Activated T-helper 1 cell treated with Interleukin-2 at 50 U/mL for 16 hours (primary cell): ENCODE results near the gene DYNLT1.
"Not testable (repeated sequence)": the region's sequence is repeated elsewhere in the genome, so short reads cannot be mapped to it uniquely, and the experiment has no call there.

ENCODE experiments used
- DNase-seq: peaks from one replicate; pipeline ENCODE4 v3.0.0-alpha.2; 2020; ENCODE audit warnings: low read depth

The DYNLT1 gene

DNA sequence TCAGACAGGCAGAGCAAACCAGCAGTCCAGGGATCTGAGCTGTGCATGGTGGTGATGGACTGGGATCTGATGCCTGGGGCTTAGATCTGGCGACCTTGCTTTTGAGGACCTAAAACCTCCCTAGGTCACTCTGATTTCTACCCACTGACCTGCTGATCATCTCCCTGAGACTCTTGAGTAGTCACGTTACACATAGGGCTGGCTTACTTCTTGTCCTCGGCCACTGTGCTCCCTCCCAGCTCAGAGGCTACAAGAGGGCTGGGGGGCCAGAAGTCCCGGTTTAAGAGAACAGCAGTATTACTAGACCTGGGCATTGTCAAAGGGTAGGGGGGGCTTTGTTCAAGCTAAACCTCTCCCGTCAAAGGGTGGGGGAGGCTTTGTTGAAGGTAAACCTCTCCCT, 5.5 kb downstream of the DYNLT1 start:
- DNase-seq: no peak

DNA sequence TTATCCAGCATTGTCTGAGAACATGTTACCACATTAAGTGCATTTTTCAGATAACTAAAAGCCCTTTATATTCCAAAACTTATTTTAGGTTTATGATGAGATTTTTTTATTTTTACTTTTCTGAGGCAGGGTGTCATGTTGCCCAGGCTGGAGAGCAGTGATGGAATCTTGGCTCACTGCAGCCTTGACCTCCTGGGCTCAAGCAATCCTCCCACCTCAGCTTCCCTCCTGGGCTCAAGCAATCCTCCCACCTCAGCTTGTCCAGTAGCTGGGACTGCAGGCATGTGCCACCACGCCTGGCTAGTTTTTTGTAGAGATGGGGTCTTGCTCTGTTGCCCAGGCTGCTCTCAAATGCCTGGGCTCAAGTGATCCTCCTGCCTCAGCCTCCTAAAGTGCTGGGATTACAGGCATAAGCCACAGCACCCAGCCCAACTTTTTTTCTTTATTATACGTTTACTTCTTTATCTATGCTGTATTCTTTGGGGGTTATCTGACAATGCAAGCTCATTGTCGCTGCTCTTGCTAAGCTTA, 6.2 kb downstream of the DYNLT1 start:
- DNase-seq: no peak

DNA sequence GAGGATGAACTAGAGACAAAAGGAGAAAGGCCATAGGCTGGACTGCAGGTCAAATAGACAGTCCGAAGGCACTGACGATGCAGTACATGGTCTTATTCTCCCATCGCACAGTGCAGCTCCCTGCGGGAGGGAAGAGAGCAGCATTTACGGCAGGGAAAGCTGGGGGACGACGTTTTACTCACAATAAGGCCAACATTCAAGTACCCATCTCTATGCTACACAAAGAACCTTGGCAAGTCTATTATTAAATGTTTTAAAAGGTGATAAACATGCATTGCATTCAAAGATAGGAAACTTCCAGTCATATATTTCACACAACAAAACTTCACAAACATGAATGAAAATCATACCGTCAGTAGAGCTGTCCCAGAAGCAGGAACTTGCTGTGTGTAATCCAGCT, 7.8 kb downstream of the DYNLT1 start:
- no peak for DNase-seq

- no peak for DNase-seq
These were observed 9.0 kb downstream of the DYNLT1 start for GRCh38 chr6:158635427-158636073.

GRCh38 chr6:158634695-158635426, 9.7 kb downstream of the DYNLT1 start:
- no peak for DNase-seq

GRCh38 chr6:158633127-158633526, 11.4 kb downstream of the DYNLT1 start:
- DNase-seq: no peak

GRCh38 chr6:158632538-158633119, 11.9 kb downstream of the DYNLT1 start:
- not testable (repeated sequence) for DNase-seq

DNA sequence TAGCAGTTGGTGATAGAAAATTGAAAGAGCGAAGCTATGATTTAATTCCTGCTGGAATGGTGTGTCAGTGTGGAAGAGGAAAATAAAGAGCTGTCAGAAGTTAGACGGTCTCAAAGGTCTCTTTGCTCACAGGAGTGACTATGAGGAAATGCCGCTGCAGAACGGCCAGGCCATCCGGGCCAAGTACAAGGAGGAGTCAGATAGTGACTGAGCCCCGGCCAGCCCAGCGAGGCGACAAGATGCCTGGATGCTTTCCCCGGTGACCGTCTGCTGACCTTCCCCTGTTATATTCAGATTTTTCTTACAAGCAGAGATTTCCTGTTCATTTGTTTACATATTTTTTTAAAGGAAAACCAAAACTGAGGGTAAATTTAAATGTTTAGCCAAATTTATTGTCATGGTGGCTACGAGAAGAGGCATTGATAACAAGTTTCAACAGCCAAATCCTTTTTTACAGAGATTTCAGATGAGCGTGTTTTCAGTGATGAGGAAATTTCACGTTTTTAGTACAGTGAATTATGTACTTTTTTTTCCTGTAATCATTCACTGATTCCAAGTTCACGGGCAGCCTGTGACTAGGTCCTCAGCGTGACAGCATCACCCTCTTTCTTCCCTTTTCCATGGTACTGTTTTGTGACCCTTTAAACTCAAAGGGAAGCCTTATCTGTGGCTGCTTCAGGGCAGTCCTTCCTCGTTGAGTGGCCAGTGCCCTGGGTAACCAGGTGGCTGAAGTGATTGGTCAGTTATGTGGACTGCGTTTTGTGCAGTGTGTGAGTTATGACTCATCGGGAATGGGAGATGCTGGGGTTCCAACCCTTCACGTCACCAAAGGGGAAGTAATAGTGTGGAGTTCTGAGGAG, 12.6 kb downstream of the DYNLT1 start:
- DNase-seq: no peak

- no peak for DNase-seq
These were observed 13.5 kb downstream of the DYNLT1 start for GRCh38 chr6:158630938-158631616.

DNA sequence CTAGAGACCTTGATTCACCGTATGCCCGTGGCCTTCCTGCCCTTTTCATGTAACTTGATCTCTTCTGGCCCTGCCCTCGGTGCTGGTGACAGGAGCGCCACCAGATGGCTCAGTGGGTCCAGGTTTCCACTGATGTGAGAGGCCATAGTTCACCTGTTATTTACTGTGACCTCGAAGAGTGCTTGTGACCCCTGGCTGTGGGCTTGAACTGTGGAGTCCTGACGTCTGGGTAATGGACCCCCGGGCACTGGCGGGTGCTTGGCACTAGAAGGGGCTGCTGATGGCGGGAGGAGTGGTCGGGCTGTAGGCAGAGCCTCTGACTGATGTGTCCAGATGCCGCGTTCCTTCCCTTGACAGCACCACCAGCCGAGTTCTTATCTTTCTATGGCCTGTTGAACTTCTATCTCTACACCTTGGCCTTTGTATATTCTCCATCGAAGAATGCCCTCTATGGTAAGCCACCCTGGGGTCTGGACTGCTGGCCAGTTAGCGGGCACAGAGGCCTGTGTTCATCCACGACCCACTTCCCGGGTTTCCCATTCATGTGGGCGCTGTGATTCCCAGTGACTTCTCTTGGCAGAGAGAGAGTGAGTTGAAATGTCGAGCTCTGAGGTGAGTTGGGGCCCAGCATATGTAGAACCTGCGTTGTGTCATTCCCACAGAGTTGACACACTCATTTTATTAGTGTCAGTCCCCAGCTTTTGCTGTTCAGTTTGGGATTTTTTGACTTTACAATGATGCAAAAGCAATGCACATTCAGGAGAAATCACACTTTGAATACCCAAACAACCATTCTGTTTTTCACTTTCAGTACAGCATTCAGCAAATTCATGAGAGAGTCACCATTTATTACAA, 14.9 kb downstream of the DYNLT1 start:
- no peak for DNase-seq

GRCh38 chr6:158628542-158628941, 16.0 kb downstream of the DYNLT1 start:
- no peak for DNase-seq

DNA sequence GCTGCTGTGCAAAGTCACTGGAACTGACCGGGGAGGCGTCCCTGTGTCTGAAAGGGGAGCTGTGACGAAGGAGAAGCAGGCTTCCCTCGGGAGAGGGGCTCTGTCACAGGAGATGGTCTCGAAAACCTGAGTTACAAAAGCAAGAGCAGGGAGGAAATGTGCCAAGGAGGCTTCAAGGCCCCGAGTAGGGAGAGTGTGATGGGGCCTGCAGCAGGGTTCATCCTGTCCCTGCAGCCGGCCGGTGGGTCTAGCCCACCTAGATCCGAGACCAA, 16.7 kb downstream of the DYNLT1 start:
- no peak for DNase-seq

GRCh38 chr6:158627168-158627939, 17.2 kb downstream of the DYNLT1 start:
- no peak for DNase-seq

DNA sequence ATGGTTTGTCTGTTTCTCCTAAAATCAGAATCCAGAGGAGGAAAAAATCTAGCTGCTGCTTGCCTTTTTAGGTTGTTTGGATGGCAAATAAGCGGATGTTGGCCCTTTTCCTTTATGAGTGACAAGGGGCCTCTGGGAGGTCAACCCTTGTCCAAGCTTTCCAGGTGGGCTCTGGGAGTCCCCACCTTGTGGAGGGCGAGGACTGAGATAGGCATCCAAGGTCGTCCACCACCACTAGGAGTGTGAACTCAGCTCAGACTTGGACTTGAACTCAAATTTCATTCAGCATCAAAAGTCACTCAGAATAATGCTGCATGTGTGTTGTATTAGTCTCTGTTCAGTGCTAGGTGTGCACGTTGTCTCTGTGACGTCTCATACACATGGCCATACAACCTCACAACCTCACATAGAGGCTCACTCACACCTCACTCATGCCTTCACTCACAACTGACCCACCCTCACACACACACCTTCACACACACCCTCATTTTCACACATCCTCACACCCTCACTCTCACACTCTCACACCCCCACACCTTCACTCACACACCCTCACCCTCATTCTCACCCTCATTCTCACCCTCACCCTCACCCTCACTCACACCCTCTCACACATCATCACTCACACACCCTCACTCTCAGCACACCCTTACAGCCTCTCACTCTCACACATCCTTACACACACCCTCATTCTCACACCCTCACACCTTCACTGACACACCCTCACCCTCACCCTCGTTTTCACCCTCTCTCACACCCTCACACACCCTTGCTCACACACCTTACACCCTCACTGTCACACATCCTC, 18.0 kb downstream of the DYNLT1 start:
- DNase-seq: no peak

DNA sequence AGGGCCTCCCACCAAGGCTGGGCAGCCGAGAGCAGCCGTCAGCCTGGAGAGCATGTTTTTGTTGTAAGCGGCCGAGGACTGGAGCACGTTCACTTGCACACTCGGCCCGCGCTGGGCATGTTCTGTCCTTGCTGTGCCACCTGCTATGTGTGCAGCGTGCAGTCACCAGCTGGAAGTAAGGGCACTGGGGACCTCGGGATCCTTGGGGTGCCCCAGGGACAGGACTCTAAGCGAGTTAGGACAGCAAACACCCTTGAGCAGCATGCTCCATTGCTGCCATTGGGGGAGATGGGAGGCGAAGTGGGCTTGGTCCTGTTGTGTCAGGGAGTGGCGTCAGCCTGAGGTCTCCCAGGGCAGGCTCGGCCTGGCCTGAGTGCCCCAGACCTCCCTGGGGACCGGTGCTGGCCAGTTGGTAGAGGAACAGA, 18.6 kb downstream of the DYNLT1 start:
- no peak for DNase-seq

DNA sequence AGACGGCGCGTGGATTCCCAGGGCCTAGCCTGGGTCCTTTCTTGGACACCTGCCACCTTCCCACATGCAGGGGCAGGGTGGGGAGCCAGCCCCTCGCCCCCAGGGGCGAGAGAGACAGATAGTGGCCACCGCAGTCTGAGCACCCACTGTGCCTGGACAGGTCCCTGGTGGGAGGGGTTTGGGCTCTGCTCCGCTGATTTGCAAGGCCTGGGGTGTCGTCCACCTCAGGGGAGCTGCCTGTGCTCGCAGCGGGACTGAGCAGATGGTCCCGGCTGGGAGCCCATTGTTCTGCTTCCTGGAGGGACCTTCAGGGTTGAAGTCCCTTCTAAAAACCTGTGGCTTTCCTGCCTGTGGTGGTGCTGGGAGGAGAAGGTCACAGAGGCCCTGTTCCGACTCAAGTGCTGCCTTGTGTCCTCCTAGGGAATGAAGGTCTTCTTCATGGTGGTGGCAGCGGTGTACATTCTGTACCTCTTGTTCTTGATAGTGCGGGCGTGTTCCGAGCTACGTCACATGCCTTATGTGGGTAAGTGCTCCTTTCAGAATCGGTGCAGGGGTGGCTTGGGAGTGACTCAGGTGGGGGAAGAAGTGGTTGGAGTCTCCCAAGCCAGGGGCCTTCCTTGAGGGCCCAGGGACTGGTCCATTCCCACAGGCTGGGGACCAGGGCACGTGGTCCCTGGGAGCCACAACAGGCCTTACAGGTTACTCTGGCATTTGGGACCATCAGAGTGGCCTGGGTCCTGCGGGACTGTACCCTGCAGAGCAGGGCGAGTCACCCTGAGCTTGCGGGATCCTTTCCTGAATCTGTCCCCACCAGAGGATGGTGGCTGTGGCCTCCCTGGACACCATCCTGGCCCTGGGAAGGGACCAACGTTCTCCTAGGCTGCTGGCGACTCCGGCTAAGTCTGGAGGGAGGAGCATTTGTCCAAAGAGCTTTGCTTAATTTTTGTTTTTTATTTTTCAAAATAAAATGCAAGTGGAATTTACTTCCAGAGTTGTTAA, 19.6 kb downstream of the DYNLT1 start:
- no peak for DNase-seq

DNA sequence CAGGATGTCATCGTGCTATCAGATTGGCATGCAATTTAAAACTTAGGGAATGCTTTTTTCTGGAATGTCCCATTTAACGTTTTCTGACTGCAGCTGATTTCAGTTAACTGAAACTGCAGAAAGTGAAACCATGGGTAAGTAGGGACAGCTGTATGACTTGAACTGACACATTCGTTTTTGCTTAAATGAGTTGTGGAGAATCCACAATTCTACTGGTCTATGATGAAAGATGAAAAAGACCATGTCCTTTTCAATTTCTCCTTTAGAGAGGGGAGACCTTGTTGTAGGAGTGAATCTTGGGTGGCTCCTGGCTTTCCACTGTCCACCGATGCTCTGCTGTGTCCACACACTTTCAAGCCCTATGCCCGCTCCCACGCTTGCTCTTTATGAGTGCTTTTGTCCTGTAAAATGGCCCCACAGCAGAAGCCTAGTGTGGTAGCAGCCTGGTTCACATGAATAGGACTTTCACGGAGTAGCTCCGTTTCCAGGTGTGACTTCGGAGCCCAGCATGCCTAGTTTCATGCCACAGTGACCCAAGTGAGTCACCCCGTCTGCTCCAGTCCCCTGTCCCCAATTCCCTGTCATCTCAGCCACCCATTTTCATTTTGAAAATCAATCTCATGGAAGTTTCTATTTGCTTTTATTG, 21.9 kb downstream of the DYNLT1 start:
- no peak for DNase-seq
